ENCODE measurements around the gene EBNA1BP2.
"Not testable (repeated sequence)": the region's sequence is repeated elsewhere in the genome, so short reads cannot be mapped to it uniquely, and the experiment has no call there.

EBNA1BP2 gene

DNA sequence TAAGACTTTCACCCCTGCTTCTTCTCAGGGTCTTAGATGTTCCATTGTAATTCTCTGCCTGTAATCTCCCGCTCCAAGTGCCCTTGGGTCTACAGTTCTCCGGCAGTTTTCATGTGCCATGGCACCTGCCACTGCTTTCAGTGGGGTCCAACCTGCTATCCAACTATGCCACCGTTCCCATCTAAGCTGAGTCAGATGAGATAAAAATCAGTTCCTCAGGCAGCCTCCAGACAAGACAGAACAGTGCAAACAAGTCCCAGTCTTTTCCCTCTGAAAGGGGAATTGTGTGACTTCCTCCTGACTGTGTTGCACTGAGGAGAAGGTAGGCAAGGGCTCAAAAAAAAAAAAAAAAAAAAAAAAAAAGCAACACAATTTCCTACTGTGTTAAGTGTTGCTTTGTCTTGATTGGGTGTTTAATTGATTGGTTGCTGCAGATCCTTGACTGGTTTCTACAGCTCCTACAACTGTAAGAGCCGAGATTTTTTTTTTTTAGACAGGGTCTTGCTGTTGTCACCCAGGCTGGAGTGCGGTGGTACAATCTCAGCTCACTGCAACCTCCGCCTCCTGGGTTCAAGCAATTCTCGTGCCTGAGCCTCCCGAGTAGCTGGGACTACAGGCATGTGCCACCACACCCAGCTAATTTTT, 50.7 kb downstream of the EBNA1BP2 start:
- TF ChIP-seq, protein P1, sequence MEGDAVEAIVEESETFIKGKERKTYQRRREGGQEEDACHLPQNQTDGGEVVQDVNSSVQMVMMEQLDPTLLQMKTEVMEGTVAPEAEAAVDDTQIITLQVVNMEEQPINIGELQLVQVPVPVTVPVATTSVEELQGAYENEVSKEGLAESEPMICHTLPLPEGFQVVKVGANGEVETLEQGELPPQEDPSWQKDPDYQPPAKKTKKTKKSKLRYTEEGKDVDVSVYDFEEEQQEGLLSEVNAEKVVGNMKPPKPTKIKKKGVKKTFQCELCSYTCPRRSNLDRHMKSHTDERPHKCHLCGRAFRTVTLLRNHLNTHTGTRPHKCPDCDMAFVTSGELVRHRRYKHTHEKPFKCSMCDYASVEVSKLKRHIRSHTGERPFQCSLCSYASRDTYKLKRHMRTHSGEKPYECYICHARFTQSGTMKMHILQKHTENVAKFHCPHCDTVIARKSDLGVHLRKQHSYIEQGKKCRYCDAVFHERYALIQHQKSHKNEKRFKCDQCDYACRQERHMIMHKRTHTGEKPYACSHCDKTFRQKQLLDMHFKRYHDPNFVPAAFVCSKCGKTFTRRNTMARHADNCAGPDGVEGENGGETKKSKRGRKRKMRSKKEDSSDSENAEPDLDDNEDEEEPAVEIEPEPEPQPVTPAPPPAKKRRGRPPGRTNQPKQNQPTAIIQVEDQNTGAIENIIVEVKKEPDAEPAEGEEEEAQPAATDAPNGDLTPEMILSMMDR (IDR thresholded peaks at IDR 0.05; ENCODE audit: low read depth, low read length): no peak
- DNase-seq (ENCODE audit: extremely low read depth, low read depth): no peak

DNA sequence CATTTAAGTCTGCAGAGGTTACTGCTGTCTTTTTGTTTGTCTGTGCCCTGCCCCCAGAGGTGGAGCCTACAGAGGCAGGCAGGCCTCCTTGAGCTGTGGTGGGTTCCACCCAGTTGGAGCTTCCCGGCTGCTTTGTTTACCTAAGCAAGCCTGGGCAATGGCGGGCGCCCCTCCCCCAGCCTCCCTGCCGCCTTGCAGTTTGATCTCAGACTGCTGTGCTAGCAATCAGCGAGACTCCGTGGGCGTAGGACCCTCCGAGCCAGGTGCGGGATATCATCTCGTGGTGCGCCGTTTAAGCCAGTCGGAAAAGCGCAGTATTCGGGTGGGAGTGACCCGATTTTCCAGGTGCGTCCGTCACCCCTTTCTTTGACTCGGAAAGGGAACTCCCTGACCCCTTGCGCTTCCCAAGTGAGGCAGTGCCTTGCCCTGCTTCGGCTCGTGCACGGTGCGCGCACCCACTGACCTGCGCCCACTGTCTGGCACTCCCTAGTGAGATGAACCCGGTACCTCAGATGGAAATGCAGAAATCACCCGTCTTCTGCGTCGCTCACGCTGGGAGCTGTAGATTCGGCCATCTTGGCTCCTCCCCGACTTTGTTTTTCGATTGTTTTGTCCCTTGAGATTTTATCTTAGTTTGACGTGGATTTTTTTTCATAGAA, 52.0 kb downstream of the EBNA1BP2 start:
- not testable (repeated sequence) for DNase-seq (ENCODE audit: extremely low read depth, low read depth)
